Uterus (tissue), 4 donors: ENCODE measurements around the gene OCA2. TPM values are rescaled to one million over a fixed set of nuclear protein-coding genes. Genes with fewer than 3 reads are reported as not detected.
"Not testable (repeated sequence)": the region's sequence is repeated elsewhere in the genome, so short reads cannot be mapped to it uniquely, and the experiment has no call there.

Experiments
- DNase-seq, 2 donors: peaks; one replicate each; pipeline ENCODE4 v3.0.0-alpha.2; 2019 to 2020
- H3K27ac ChIP-seq, 2 donors: fragments of 200-600 bp; sonication (generic); 1 replicate in 1 of 2; 2 replicates in 1 of 2; pipeline ENCODE4 v1.5.1; 2016 to 2018
- H3K27me3 ChIP-seq, 2 donors: fragments of 200-600 bp; sonication (generic); one replicate each; pipeline ENCODE4 v1.5.1; 2018 to 2019; ENCODE audit warnings: control low read depth in 1 of 2
- H3K36me3 ChIP-seq, 2 donors: fragments of 200-600 bp; sonication (generic); one replicate each; pipeline ENCODE4 v1.5.1; 2019; ENCODE audit warnings: control low read depth in 1 of 2
- H3K4me1 ChIP-seq, 2 donors: fragments of 200-600 bp; sonication (generic); one replicate each; pipeline ENCODE4 v1.5.1; 2018 to 2019; ENCODE audit warnings: control low read depth in 1 of 2
- H3K4me3 ChIP-seq, 2 donors: fragments of 200-600 bp; sonication (generic); 1 replicate in 1 of 2; 2 replicates in 1 of 2; pipeline ENCODE4 v1.5.1; 2018 to 2019; ENCODE audit warnings: mild to moderate bottlenecking in 1 of 2
- H3K9me3 ChIP-seq, 2 donors: fragments of 200-600 bp; sonication (generic); one replicate each; pipeline ENCODE4 v1.5.1; 2019; ENCODE audit warnings: control low read depth in 1 of 2
- CTCF ChIP-seq, 4 experiments: fragments of 200-600 bp in 2 of 4; fragments of 450-650 bp in 2 of 4; sonication (generic) in 2 of 4; IDR thresholded peaks; one replicate each; pipeline ENCODE4 v1.5.1; 2016 to 2019; ENCODE audit warnings: antibody characterized with exemption in 4 of 4, mild to moderate bottlenecking in 2 of 4, moderate library complexity in 1 of 4
- POLR2A ChIP-seq, 2 donors: fragments of 450-650 bp; IDR thresholded peaks; one replicate each; pipeline ENCODE4 v1.6.1; 2016; ENCODE audit warnings: antibody characterized with exemption in 2 of 2, mild to moderate bottlenecking in 1 of 2, moderate library complexity in 1 of 2
- intact Hi-C: fragments of 100-400 bp; cut with DNase I; formaldehyde crosslinking; loops from one replicate; pipeline ENCODE4 v1.15.1; 2023; ENCODE audit warnings: low total_unique reads
- total RNA-seq, 4 donors: library from RNA; depleted of rRNA in 3 of 4; stranded (reverse); fragments of >200 nt in 3 of 4; gene quantifications; one replicate each; pipeline versions ENCODE4 v1.1.0 to v1.2.4, GENCODE V29; 2014 to 2023
- donor health status: DM: yes; HTN: yes; CAD: no.

OCA2 gene
- total RNA-seq, 4 donors from 2014 or later: 0.55 to 4.6 TPM; not detected in 2

- H3K27me3 ChIP-seq: no peaks in the 10 kb centered on the region
- intact Hi-C loops: no loop called here
- H3K4me1 ChIP-seq: no peaks in the 10 kb centered on the region
- TF ChIP-seq CTCF (IDR thresholded peaks at IDR 0.05): no peak
- DNase-seq: no peak
- H3K9me3 ChIP-seq: no peaks in the 10 kb centered on the region
- no peak overlapping the region for H3K4me3 ChIP-seq
- H3K27ac ChIP-seq: no peak overlapping the region
- H3K36me3 ChIP-seq: no peaks in the 10 kb centered on the region
These were observed 373.4 kb downstream of the OCA2 start for GRCh38 chr15:27725731-27726130.

- Histone ChIP-seq H3K36me3 (no peaks in the 10 kb centered on the region), H3K4me3 (no peak overlapping the region), H3K9me3 (no peaks in the 10 kb centered on the region), H3K27me3 (no peaks in the 10 kb centered on the region), H3K27ac (no peak overlapping the region), H3K4me1 (no peaks in the 10 kb centered on the region)
- TF ChIP-seq CTCF (IDR thresholded peaks at IDR 0.05): no peak
- no peak for TF ChIP-seq POLR2A (IDR thresholded peaks at IDR 0.05)
- DNase-seq: no peak
- intact Hi-C loops: no loop called here
These were observed 375.3 kb downstream of the OCA2 start for GRCh38 chr15:27723821-27724220.

- no peaks in the 10 kb centered on the region for H3K36me3 ChIP-seq
- H3K4me3 ChIP-seq: no peak overlapping the region
- no peaks in the 10 kb centered on the region for H3K27me3 ChIP-seq
- H3K9me3 ChIP-seq: no peaks in the 10 kb centered on the region
- no peak overlapping the region for H3K27ac ChIP-seq
- intact Hi-C loops: no loop called here
- no peaks in the 10 kb centered on the region for H3K4me1 ChIP-seq
- TF ChIP-seq CTCF (IDR thresholded peaks at IDR 0.05) (no peak), POLR2A (IDR thresholded peaks at IDR 0.05) (no peak)
- no peak for DNase-seq
These were observed 377.0 kb downstream of the OCA2 start for GRCh38 chr15:27722102-27722501.

- no peaks in the 10 kb centered on the region for H3K4me1 ChIP-seq
- no peaks in the 10 kb centered on the region for H3K27me3 ChIP-seq
- H3K36me3 ChIP-seq: no peaks in the 10 kb centered on the region
- no peaks in the 10 kb centered on the region for H3K9me3 ChIP-seq
- no peak for TF ChIP-seq CTCF (IDR thresholded peaks at IDR 0.05)
- no peak for TF ChIP-seq POLR2A (IDR thresholded peaks at IDR 0.05)
- intact Hi-C loops: no loop called here
- no peak overlapping the region for H3K4me3 ChIP-seq
- DNase-seq: no peak
- H3K27ac ChIP-seq: no peak overlapping the region
These were observed 384.4 kb downstream of the OCA2 start for GRCh38 chr15:27714675-27715074.

GRCh38 chr15:27713850-27714249 lies 385.3 kb downstream of the OCA2 start:
- H3K27ac ChIP-seq, DNase-seq, H3K27me3 ChIP-seq, H3K9me3 ChIP-seq, intact Hi-C loops, H3K36me3 ChIP-seq, H3K4me3 ChIP-seq, H3K4me1 ChIP-seq: not testable (repeated sequence)

- H3K27me3 ChIP-seq: no peaks in the 10 kb centered on the region
- no peak for TF ChIP-seq POLR2A (IDR thresholded peaks at IDR 0.05)
- no peak for TF ChIP-seq CTCF (IDR thresholded peaks at IDR 0.05)
- intact Hi-C loops: no loop called here
- DNase-seq: no peak
- no peak overlapping the region for H3K4me3 ChIP-seq
- no peak overlapping the region for H3K27ac ChIP-seq
- H3K36me3 ChIP-seq: no peaks in the 10 kb centered on the region
- no peaks in the 10 kb centered on the region for H3K4me1 ChIP-seq
- H3K9me3 ChIP-seq: peaks cover 0 to 3% of the 10 kb centered on the region in 2 donors
These were observed 391.9 kb downstream of the OCA2 start for GRCh38 chr15:27707257-27707656.
